Chondrocyte (in vitro differentiated cells): ENCODE results near the gene SLC8A1. TPM values are rescaled to one million over a fixed set of nuclear protein-coding genes. Genes with fewer than 3 reads are reported as not detected.

Experiments used
- DNase-seq: peaks from one replicate; pipeline ENCODE4 v3.0.0; 2021; ENCODE audit warnings: mixed read lengths, low spot score
- H3K27ac Mint-ChIP-seq: one replicate; pipeline ENCODE4 v1.8.0; 2021; ENCODE audit warnings: mild to moderate bottlenecking, moderate library complexity, mixed read lengths; ENCODE audit not compliant: unreplicated experiment
- H3K27me3 Mint-ChIP-seq: 2 replicates; pipeline ENCODE4 v1.8.0; 2021; ENCODE audit warnings: low read depth, mixed read lengths
- H3K36me3 Mint-ChIP-seq: 2 replicates; pipeline ENCODE4 v1.8.0; 2021; ENCODE audit warnings: low read depth, mixed read lengths
- H3K4me1 Mint-ChIP-seq: 2 replicates; pipeline ENCODE4 v1.8.0; 2021; ENCODE audit warnings: low read depth, mild to moderate bottlenecking, mixed read lengths
- H3K4me3 Mint-ChIP-seq: one replicate; pipeline ENCODE4 v1.8.0; 2021; ENCODE audit warnings: mild to moderate bottlenecking, moderate library complexity, mixed read lengths; ENCODE audit not compliant: unreplicated experiment
- H3K9me3 Mint-ChIP-seq: 2 replicates; pipeline ENCODE4 v1.8.0; 2021; ENCODE audit warnings: low read depth, mixed read lengths
- total RNA-seq: library from RNA; stranded (reverse); gene quantifications from 3 replicates; pipeline ENCODE4 v1.2.1, GENCODE V29; 2021
- TF ChIP-seq, protein P1 (sequence below): fragments of 200-600 bp; sonication (generic); IDR thresholded peaks from 2 replicates; pipeline ENCODE4 v1.5.0; 2021; ENCODE audit warnings: antibody characterized with exemption, mild to moderate bottlenecking, moderate library complexity

The SLC8A1 gene
- total RNA-seq, 1 donor from 2014 or later, result 53.7 TPM

DNA sequence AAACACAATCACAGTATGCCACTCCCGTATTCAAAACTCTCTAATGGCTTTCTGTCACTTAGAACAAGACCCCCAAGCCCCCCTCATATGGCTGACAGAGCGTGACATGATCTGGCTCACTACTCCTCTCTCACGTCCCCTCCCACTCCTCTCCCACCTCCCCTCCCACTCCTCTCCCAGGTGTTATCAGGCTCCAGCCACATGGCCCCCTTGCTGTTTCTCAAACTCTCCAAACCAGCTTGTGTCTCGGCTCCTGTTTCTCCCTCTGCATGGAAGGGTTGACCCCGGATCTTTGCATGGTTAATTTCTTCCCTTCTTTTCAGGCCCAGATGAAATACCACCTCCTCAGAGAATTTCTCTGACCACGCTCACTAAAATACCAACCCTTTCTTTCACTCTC lies 180.8 kb downstream of the SLC8A1 start:
- no peak for DNase-seq
- no peak overlapping the region for H3K4me3 Mint-ChIP-seq
- peak overlapping the region; percentile 10 for H3K27ac Mint-ChIP-seq

DNA sequence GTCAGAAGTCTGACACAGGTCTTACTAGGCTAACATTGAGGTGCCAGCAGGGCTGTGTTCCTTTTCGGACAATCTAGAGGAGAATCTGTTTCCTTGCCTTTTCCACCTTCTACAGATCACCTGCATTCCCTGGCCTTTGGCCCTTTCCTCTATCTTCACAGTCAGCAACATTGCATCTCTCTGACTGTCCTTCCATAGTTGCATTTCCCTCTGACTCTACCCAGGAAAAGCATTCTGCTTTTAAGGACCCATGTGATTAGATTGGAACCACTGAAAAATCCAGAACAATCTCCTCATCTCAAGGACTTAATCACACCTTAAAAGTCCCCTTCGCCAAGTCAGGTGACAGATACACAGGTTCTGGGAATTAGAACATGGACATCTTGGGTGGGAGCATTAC lies 181.5 kb downstream of the SLC8A1 start:
- H3K27me3 Mint-ChIP-seq, result no peaks in the 10 kb centered on the region
- H3K4me3 Mint-ChIP-seq, result no peak overlapping the region
- TF ChIP-seq, protein P1, sequence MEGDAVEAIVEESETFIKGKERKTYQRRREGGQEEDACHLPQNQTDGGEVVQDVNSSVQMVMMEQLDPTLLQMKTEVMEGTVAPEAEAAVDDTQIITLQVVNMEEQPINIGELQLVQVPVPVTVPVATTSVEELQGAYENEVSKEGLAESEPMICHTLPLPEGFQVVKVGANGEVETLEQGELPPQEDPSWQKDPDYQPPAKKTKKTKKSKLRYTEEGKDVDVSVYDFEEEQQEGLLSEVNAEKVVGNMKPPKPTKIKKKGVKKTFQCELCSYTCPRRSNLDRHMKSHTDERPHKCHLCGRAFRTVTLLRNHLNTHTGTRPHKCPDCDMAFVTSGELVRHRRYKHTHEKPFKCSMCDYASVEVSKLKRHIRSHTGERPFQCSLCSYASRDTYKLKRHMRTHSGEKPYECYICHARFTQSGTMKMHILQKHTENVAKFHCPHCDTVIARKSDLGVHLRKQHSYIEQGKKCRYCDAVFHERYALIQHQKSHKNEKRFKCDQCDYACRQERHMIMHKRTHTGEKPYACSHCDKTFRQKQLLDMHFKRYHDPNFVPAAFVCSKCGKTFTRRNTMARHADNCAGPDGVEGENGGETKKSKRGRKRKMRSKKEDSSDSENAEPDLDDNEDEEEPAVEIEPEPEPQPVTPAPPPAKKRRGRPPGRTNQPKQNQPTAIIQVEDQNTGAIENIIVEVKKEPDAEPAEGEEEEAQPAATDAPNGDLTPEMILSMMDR, result no peak
- no peak for DNase-seq
- no peak overlapping the region for H3K27ac Mint-ChIP-seq
- no peaks in the 10 kb centered on the region for H3K36me3 Mint-ChIP-seq
- H3K4me1 Mint-ChIP-seq, result peaks cover 18% of the 10 kb centered on the region
- no peaks in the 10 kb centered on the region for H3K9me3 Mint-ChIP-seq

More for the DNA sequence above, 180.8 kb downstream of the SLC8A1 start:
- Mint-ChIP-seq H3K4me1 (peaks cover 22% of the 10 kb centered on the region), H3K27me3 (no peaks in the 10 kb centered on the region), H3K36me3 (no peaks in the 10 kb centered on the region), H3K9me3 (no peaks in the 10 kb centered on the region)
- TF ChIP-seq, protein P1, result no peak

DNA sequence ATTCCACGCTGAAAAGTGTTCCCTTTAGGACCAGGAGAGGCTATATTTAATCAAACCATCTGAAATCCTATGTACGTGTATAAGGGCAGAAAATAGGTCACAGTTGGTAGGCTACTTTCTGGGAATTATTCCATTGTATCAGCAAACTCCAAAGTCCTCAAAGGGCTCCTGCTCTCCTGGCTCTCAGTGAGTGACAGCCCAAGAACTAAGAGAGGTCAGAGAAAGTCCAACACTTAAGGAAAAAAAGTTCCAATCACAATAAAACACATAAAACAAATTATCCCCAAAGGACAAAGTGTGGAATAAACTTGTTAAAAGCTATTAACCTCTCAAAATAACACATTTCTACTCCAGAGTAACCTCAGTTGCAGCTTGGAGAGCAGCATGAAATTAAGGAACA lies 183.3 kb downstream of the SLC8A1 start:
- no peaks in the 10 kb centered on the region for H3K9me3 Mint-ChIP-seq
- no peaks in the 10 kb centered on the region for H3K27me3 Mint-ChIP-seq
- no peak overlapping the region for H3K4me3 Mint-ChIP-seq
- H3K4me1 Mint-ChIP-seq, result peaks cover 18% of the 10 kb centered on the region
- H3K27ac Mint-ChIP-seq, result no peak overlapping the region
- H3K36me3 Mint-ChIP-seq, result no peaks in the 10 kb centered on the region
- DNase-seq, result no peak
- TF ChIP-seq, protein P1, result no peak

DNA sequence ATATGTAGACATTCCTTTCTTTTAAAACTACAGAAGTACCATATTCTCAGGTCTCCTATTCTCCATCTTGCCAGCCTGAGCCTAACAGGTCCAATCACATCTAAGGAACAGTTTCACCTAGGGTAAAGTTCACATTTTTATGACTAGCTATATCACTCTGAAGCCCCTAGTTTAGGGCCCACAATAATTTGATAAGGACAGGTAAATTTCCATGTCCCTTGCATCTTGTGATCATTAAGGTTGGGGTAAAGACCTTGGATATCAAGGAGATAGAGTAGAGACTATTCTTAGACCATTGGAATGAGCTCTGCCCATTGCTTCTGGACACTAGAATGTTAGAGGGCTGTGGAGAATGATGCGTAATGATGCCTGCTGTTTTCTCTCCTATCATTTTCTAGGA lies 185.7 kb downstream of the SLC8A1 start:
- Mint-ChIP-seq H3K4me3 (no peak overlapping the region), H3K27me3 (no peaks in the 10 kb centered on the region), H3K9me3 (no peaks in the 10 kb centered on the region), H3K36me3 (no peaks in the 10 kb centered on the region), H3K4me1 (peaks cover 10% of the 10 kb centered on the region), H3K27ac (no peak overlapping the region)
- TF ChIP-seq, protein P1, result no peak
- no peak for DNase-seq

DNA sequence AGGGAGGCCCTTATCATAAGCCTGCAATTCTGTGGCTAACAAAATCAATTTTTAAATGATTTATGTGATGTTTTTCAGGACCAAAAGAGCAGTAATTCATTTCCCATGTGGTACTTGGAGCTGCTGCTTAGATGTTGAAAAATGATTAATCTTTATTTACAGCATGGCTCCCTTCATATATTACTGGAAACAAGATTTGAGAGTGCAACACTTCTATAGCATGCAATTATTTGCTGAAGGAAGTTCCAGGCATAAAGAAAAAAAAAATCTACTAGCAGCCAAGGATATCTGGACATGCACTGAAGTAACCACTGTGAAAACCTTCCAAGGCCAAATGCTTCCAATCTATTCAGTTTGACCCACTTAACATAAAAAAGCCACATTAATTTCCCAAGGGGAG lies 186.3 kb downstream of the SLC8A1 start:
- H3K27ac Mint-ChIP-seq, result no peak overlapping the region
- no peaks in the 10 kb centered on the region for H3K9me3 Mint-ChIP-seq
- TF ChIP-seq, protein P1, result no peak
- H3K4me1 Mint-ChIP-seq, result peaks cover 5% of the 10 kb centered on the region
- no peaks in the 10 kb centered on the region for H3K27me3 Mint-ChIP-seq
- H3K36me3 Mint-ChIP-seq, result no peaks in the 10 kb centered on the region
- no peak for DNase-seq
- no peak overlapping the region for H3K4me3 Mint-ChIP-seq
